Renal pelvis (tissue), 4 donors: ENCODE results near the gene PPP1R13B. TPM values are rescaled to one million over a fixed set of nuclear protein-coding genes. Genes with fewer than 3 reads are reported as not detected.

ENCODE experiments used
- DNase-seq: peaks from one replicate; pipeline ENCODE4 v3.0.0-alpha.2; 2013
- polyA plus RNA-seq, 3 donors: library from polyadenylated mRNA; unstranded; fragments of 120-200 nt; gene quantifications; one replicate each; pipeline ENCODE4 v1.2.1, GENCODE V29; 2013; ENCODE audit not compliant: insufficient read length in 3 of 3

PPP1R13B gene
- polyA plus RNA-seq, 3 donors: 29.6 to 43.6 (median 41.0) TPM

DNA sequence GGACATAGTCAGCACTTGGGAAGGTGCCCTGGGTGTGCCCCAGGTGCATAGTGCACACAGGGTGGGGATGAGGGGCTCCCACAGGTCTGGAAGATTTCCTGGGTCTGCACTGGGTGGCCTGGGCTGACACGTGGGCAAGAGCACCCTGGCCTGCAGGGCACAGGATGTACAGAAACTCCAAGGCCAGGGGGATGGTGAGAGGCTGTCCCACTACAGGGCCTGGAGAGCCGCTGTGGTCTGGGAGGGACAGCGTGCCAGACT lies 35.8 kb upstream of the PPP1R13B start:
- DNase-seq: no peak

GRCh38 chr14:103882503-103883262 lies 35.3 kb upstream of the PPP1R13B start:
- no peak for DNase-seq

DNA sequence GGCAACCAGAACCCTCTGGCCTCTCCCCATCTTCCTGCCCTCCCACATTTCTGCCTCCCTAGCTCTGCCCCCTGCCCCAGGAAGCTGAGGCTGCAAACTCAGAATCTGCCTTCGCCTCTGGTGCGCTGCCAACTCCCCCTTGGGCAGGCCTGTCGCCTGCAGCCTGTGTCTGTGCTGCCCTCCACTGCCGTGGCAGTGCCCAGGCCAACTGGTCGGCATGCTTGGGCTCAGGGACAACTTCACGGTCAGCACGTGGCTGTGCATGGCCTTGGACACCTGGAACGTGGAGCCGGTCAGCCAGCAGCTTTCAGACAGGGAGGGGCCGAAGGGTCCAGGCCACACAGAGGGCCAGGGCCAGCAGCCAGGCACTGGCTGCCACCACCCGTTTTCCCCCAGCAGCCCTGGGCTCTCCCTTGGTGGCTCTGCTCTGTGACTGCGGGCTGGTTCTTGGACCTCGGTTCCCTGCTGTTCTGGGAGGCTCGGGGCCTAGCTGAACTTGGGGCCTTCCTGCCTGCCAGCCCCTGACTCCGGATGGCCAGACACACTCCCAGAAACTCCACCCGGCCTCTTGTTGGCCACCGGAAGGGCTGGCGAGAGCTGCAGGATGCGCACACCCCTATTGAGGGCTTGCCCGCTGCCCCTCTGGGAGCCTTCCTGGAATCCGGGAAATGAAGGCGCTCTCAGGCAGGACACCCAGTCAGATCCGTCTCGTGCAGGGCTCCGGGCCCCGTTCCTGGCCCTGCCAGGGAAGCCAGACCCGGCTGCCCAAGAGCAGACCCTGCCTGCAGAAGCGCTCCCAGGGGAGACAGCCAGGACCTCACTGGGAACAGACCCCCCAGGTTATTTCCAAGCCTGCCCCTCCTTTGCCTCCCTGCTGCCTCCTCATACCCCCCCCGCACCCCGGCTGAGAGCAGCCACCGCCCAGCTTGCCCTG lies 34.2 kb upstream of the PPP1R13B start:
- DNase-seq: no peak

DNA sequence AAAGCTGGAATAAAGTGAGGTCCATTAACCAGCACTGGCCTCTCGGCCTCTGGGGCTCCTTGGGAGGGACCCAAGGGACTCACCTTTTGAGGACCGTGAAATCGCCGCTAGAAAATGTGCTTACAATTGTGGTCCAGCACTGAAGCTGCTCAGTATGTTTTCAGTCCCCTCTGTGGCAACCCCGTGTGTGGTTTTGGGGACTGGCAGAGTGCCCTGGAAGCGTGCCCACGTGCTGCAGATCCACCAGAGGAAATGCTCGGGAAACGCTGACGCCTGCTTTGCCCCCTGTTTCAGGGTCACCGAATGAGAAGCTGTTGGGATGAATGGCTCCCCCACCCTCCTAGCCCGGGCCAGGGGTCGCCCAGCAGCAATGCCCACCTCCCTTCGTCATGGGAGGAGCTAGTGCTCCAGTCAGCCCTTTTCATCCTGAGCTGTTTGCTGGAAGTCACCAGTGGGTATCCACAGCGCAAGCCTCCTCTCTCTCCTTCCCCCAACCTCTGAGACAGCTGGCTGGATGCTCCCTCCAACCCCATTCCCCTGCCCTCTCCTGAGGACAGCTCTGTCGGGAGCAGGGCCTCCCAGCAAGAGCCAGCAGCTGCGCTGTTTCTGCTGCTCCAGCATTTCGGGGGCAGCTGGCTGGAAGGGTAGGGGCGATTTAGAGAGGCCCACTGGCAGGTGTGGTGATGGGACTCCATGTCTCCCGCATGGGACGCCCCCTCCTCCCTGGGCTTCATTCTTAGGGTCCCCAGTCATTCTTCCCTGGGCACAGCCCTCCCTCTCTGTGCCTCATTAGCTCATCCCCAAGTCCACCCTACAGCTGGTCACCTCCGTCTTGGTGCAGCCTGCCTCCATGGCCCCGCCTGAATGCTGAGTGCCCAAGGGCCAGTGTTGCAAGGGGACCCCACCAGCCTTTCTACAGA lies 33.2 kb upstream of the PPP1R13B start:
- DNase-seq: no peak

GRCh38 chr14:103879570-103880347 lies 32.4 kb upstream of the PPP1R13B start:
- peak; percentile 72 for DNase-seq

DNA sequence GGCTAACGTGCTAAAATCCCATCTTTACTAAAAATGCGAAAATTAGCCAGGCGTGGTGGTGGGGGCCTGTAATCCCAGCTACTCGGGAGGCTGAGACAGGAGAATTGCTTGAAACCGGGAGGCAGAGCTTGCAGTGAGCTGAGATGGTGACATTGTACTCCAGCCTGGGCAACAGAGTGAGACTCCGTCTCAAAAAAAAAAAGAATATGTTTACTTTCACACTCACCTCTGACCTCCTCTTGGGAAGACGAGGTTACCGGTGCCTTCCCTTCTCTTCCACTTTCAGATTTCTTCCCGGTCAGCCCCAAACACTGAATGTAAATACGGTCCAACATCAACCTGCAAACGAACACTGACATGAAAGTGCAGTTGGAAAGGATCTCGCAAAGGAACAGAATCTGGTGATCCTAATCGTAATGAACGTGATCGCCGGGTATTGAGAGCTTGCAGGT lies 31.8 kb upstream of the PPP1R13B start:
- no peak for DNase-seq

DNA sequence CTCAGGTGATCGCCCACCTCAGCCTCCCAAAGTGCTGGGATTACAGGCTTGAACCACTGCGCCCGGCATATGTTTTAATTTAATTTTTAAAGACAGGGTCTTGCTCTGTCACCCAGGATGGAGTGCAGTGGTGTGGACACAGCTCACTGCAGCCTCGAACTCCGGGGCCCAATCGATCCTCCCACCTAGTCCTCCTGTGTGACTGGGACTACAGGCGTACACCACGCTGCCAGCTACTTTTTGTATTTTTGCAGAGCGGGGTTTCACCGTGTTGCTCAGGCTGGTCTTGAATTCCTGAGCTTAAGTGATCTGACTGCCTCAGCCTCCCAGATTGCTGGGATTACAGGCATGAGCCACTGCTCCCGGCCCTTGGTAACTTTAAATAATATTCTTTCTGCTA lies 30.8 kb upstream of the PPP1R13B start:
- DNase-seq: no peak

- DNase-seq: no peak
Observed at GRCh38 chr14:103875010-103875409, 27.6 kb upstream of the PPP1R13B start.

GRCh38 chr14:103872481-103873113 lies 25.2 kb upstream of the PPP1R13B start:
- DNase-seq: no peak

GRCh38 chr14:103871596-103872480 lies 24.5 kb upstream of the PPP1R13B start:
- no peak for DNase-seq

DNA sequence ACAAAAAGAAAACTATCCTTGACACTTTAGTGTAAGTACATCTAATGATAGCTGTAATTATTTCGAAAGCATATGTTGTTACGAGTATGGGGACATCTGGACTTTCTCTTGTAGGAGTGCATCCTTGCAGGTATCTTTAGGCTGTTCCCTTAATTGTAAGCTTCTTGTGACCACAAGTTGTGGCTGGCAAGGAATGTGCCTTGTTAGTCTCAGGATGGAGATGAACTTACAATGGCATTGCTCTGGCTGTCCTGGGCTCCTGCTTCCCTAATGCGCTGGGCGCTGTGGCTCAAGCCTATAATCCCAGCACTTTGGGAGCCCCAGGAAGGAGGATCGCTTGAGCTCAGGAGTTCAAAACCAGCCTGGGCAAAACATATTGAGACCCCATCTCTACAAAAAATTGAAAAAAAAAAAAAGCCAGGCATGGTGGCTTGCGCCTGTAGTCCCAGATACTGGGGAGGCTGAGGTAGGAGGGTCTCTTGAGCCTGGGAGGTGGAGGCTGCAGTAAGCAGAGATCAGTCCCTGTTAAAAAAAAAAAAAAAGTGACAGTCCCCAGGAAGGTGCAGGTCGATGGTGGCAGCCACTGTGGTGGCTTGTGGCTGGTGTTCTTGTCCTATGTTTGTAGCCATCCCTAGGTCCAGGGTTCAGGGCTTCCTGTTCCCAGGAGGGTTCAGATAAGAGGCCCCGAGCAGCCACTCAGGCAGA lies 23.7 kb upstream of the PPP1R13B start:
- DNase-seq: no peak

GRCh38 chr14:103870144-103870876 lies 22.9 kb upstream of the PPP1R13B start:
- DNase-seq: no peak

DNA sequence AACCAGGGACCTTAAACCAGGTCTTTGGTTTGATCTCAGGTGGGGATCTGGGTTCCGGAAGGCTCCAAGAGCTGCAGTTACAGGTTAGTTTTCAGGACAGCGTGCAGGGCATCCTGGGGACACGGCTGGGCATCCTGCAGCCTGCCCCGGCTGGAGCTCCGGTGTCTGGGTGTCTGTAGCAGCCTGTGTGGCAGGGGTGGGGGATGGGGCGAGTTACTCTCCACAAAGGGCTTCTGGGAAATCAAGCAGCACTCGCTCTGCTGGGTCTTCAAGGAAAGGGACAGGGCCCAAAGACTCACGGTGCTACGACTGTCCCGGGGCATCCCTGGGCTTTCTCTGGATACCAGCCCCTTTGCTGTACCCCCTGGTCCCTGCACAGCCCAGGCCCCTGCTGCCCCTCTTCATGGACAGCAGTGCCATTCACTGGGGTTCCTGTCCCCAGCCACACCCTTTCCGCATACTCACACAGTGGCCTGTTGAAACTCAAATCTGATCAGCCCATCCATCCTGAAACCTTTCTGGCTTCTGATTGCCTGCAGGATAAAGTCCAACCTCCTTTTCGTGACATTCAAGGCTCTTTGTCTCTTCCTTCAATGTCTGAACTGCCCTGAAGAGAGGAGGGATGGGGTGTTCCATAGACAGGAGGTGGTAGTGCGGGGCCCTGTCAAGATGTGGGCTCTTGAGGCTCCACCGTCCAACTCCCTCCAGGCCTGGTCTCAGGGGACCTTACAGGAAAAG lies 22.2 kb upstream of the PPP1R13B start:
- no peak for DNase-seq

DNA sequence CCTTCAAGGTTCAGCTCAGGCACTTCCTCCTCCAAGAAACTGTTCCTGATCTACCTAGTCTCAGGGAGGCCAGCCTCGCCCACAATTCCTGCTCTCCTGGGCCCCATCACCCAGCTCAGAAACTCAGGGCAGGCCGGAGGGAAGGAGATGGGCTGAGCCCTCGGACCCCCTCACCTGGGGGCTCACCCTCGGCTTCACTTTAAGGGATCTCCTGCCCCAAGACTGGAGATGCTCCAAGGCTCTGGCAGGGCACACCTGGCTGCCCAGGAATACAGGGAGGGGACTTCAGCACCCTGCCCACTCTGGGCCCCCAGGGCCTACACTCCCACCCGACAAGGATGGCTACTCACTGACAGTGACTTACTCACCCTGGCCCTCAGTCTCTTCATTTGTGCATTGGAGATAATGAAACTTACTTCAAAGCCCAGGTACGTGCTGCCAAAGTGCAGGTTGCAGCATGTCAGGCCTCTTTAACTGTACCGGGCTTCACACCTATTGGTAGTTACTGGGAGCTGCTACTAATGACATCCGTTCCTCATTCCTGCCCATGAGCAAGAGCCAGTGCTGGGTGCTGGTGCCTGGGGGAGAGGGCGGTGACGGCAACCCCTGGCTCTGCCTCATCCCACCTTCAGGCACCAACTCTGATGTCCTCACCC lies 21.0 kb upstream of the PPP1R13B start:
- DNase-seq: no peak

DNA sequence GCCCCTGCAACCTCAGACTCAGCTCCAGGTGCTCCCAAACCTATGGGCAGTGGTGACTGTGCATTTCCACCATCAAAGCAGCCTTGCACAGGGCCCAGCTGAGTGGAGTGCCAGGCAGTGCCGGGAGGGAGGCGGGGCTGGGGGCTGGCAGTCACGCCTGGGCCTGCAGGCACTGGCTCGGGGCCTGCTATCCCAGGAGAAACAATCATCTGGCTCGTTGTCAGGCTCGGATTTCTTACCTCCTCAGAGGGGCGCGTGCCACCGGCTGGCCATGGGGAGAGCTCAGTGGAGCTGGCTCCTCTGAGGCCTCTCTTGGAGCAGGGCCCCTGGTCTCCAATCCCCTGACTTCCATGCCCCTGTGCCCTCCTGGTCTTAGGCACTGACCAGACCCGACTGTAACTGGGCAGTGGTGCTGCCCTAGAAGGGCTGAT lies 20.2 kb upstream of the PPP1R13B start:
- DNase-seq: no peak

DNA sequence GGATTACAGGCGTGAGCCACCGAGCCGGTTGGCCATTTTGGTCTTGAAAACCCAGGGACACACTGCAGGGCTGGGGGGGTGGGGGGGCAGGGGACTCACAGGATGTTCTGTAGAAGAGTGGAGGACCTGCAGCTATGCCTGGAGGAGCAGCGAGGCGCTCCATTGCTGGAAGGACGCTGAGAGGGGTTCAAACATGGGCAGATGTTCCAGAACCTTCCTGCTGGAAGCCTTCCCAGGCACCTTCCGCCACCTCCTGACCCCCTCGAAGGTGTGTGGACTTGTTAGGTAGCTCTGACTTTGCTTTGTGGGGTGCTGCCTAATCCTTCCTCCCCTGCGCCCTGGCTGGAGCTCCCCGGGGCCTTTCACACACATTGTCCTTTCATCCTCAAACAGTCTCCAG lies 19.6 kb upstream of the PPP1R13B start:
- no peak for DNase-seq

DNA sequence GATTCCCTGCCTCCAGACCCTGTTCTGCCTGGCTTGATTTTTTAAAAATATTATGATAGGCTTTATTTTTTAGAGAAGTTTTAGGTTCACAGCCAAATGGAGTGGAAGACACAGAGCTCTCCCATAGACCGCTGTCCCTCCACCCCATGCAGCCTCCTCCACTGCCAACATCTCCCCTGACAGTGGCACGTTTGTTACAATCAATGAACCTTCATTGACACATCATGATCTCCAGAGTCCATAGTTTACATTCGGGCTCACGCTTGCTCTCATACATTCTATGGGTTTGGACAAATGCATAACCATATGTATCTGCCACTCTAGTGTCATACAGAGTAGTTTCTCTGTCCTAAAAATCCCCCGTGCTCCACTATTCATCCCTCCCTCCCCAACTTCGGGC lies 15.9 kb upstream of the PPP1R13B start:
- no peak for DNase-seq
